Activated T-cell treated with anti-CD3 and anti-CD28 coated beads, Interleukin-2, amount 50 U/mL, for 48 hours (primary cell): ENCODE data around the gene LGALS13.
A peak's percentile ranks its signal among the peaks of the same experiment; 100 is the strongest.

Source experiments
- DNase-seq, 2 experiments: peaks; one replicate each; pipeline ENCODE4 v3.0.0-alpha.2; 2020

Gene LGALS13

GRCh38 chr19:39602224-39602623, at the start of gene LGALS13:
TSS of gene LGALS13 (plus strand) at chr19:39602524. CDS start at chr19:39602569, 45 bp downstream.
- no peak for DNase-seq

GRCh38 chr19:39553082-39553652, 49.2 kb upstream of the LGALS13 start:
- DNase-seq, result no peak

- no peak for DNase-seq
Observed at GRCh38 chr19:39554701-39555311, 47.5 kb upstream of the LGALS13 start.

- no peak for DNase-seq
Observed at GRCh38 chr19:39555883-39556282, 46.4 kb upstream of the LGALS13 start.

- DNase-seq, result no peak
Observed at GRCh38 chr19:39557811-39558623, 44.3 kb upstream of the LGALS13 start.

- no peak for DNase-seq
Observed at GRCh38 chr19:39558624-39559117, 43.7 kb upstream of the LGALS13 start.

GRCh38 chr19:39563408-39563807, 38.9 kb upstream of the LGALS13 start:
- DNase-seq, result no peak

GRCh38 chr19:39566064-39566463, 36.3 kb upstream of the LGALS13 start:
- no peak for DNase-seq

GRCh38 chr19:39568604-39569003, 33.7 kb upstream of the LGALS13 start:
- DNase-seq, result no peak

- peak; percentile 63 to 67 for DNase-seq
Observed at GRCh38 chr19:39582442-39582841, 19.9 kb upstream of the LGALS13 start.

- peak; percentile 47 to 50 for DNase-seq
Observed at GRCh38 chr19:39582891-39583625, 19.3 kb upstream of the LGALS13 start.

GRCh38 chr19:39587496-39587895, 14.8 kb upstream of the LGALS13 start:
- no peak for DNase-seq

- no peak for DNase-seq
Observed at GRCh38 chr19:39588066-39588465, 14.3 kb upstream of the LGALS13 start.

- DNase-seq, result no peak
Observed at GRCh38 chr19:39590265-39590664, 12.1 kb upstream of the LGALS13 start.

- DNase-seq, result no peak
Observed at GRCh38 chr19:39592381-39592780, 9.9 kb upstream of the LGALS13 start.

- DNase-seq, result no peak
Observed at GRCh38 chr19:39595950-39596349, 6.4 kb upstream of the LGALS13 start.

- DNase-seq, result no peak
Observed at GRCh38 chr19:39596911-39597310, 5.4 kb upstream of the LGALS13 start.

- DNase-seq, result peak; percentile 37 to 46
Observed at GRCh38 chr19:39599116-39599515, 3.2 kb upstream of the LGALS13 start.

GRCh38 chr19:39603825-39604224, 1.5 kb downstream of the LGALS13 start:
- DNase-seq, result no peak

GRCh38 chr19:39607021-39607420, 4.7 kb downstream of the LGALS13 start:
- no peak for DNase-seq

GRCh38 chr19:39607561-39607960, 5.2 kb downstream of the LGALS13 start:
- no peak for DNase-seq

GRCh38 chr19:39613597-39613996, 11.3 kb downstream of the LGALS13 start:
- no peak for DNase-seq

- no peak for DNase-seq
Observed at GRCh38 chr19:39617745-39618144, 15.4 kb downstream of the LGALS13 start.
